Mesenchymal stem cell (in vitro differentiated cells and primary cell): Measurements from ENCODE around the gene DCTN1.

Experiments used
- DNase-seq: peaks from one replicate; pipeline ENCODE4 v3.0.0-alpha.2; 2013
- H2AFZ ChIP-seq: one replicate; pipeline ENCODE4 v1.6.1; 2013; ENCODE audit warnings: low read depth, mild to moderate bottlenecking, control low read depth, inconsistent platforms, low read length, moderate library complexity
- H2AK5ac ChIP-seq: 2 replicates; pipeline ENCODE4 v1.6.1; 2013; ENCODE audit warnings: low read length, moderate library complexity, mild to moderate bottlenecking, inconsistent platforms; ENCODE audit not compliant: severe bottlenecking
- H2BK120ac ChIP-seq: one replicate; pipeline ENCODE4 v1.6.1; 2013; ENCODE audit warnings: low read depth, mild to moderate bottlenecking, inconsistent platforms, low read length, moderate library complexity
- H2BK12ac ChIP-seq, 2 experiments: one replicate each; pipeline ENCODE4 v1.6.1; 2013; ENCODE audit warnings: inconsistent platforms in 2 of 2, low read length in 2 of 2, mild to moderate bottlenecking in 2 of 2, moderate library complexity in 2 of 2, control low read depth in 1 of 2
- H2BK15ac ChIP-seq: one replicate; pipeline ENCODE4 v1.6.1; 2013; ENCODE audit warnings: mild to moderate bottlenecking, low read depth, inconsistent platforms; ENCODE audit not compliant: poor library complexity, severe bottlenecking
- H2BK5ac ChIP-seq: 2 replicates; pipeline ENCODE4 v1.6.1; 2013; ENCODE audit warnings: low read depth, mild to moderate bottlenecking, low read length, control low read depth, inconsistent platforms; ENCODE audit not compliant: poor library complexity, severe bottlenecking
- H3K14ac ChIP-seq, 2 experiments: one replicate each; pipeline ENCODE4 v1.6.1; 2013; ENCODE audit warnings: inconsistent platforms in 2 of 2, low read length in 2 of 2, control low read depth in 1 of 2, mild to moderate bottlenecking in 1 of 2, moderate library complexity in 1 of 2
- H3K18ac ChIP-seq, 2 experiments: one replicate each; pipeline ENCODE4 v1.6.1; 2013; ENCODE audit warnings: inconsistent platforms in 2 of 2, low read length in 2 of 2, control low read depth in 1 of 2, low read depth in 1 of 2, mild to moderate bottlenecking in 1 of 2
- H3K23ac ChIP-seq, 2 experiments: one replicate each; pipeline ENCODE4 v1.6.1; 2013; ENCODE audit warnings: inconsistent platforms in 2 of 2, low read length in 2 of 2, mild to moderate bottlenecking in 2 of 2, moderate library complexity in 2 of 2, control low read depth in 1 of 2
- H3K27ac ChIP-seq: 2 replicates; pipeline ENCODE4 v1.5.1; 2013; ENCODE audit warnings: mild to moderate bottlenecking, moderate library complexity, low read length, control low read depth, inconsistent platforms; ENCODE audit not compliant: poor library complexity, severe bottlenecking
- H3K27me3 ChIP-seq, 2 experiments: 2 replicates each; pipeline versions ENCODE4 v1.6.1 to v1.7.0; 2013; ENCODE audit warnings: low read length in 2 of 2, mild to moderate bottlenecking in 2 of 2, moderate library complexity in 2 of 2, control low read depth in 1 of 2, inconsistent platforms in 1 of 2; ENCODE audit not compliant: control insufficient read depth in 1 of 2, insufficient read depth in 1 of 2
- H3K36me3 ChIP-seq, 2 experiments: 2 replicates each; pipeline versions ENCODE4 v1.6.1 to v1.7.0; 2013; ENCODE audit warnings: low read length in 2 of 2, control low read depth in 1 of 2, inconsistent platforms in 1 of 2, low read depth in 1 of 2, mild to moderate bottlenecking in 1 of 2; ENCODE audit not compliant: insufficient read depth in 2 of 2, control insufficient read depth in 1 of 2
- H3K4ac ChIP-seq, 2 experiments: one replicate each; pipeline ENCODE4 v1.6.1; 2013; ENCODE audit warnings: inconsistent platforms in 2 of 2, low read length in 2 of 2, mild to moderate bottlenecking in 2 of 2, moderate library complexity in 2 of 2, control low read depth in 1 of 2, low read depth in 1 of 2
- H3K4me1 ChIP-seq: 2 replicates; pipeline ENCODE4 v1.6.1; 2013; ENCODE audit warnings: low read depth, low read length, control low read depth; ENCODE audit not compliant: control insufficient read depth, insufficient read depth
- H3K4me2 ChIP-seq: 2 replicates; pipeline ENCODE4 v1.6.1; 2013; ENCODE audit warnings: low read length, mild to moderate bottlenecking, inconsistent platforms; ENCODE audit not compliant: poor library complexity, severe bottlenecking
- H3K4me3 ChIP-seq, 2 experiments: 2 replicates each; pipeline versions ENCODE4 v1.5.1 to v1.7.0; 2013; ENCODE audit warnings: low read length in 2 of 2, mild to moderate bottlenecking in 2 of 2, control low read depth in 1 of 2, low read depth in 1 of 2; ENCODE audit not compliant: insufficient read depth in 1 of 2
- H3K79me1 ChIP-seq: replicated peaks from 2 replicates; pipeline ENCODE4 v1.6.1; 2013; ENCODE audit warnings: mild to moderate bottlenecking, control low read depth, low read length, inconsistent platforms; ENCODE audit not compliant: poor library complexity, severe bottlenecking
- H3K9ac ChIP-seq: 2 replicates; pipeline ENCODE4 v1.7.0; 2013; ENCODE audit warnings: mild to moderate bottlenecking, low read length, moderate library complexity
- H3K9me3 ChIP-seq: 2 replicates; pipeline ENCODE4 v1.7.0; 2013; ENCODE audit warnings: mild to moderate bottlenecking, low read length; ENCODE audit not compliant: control insufficient read depth
- H4K8ac ChIP-seq: one replicate; pipeline ENCODE4 v1.6.1; 2013; ENCODE audit warnings: inconsistent platforms, mild to moderate bottlenecking, low read length, moderate library complexity
- H4K91ac ChIP-seq: one replicate; pipeline ENCODE4 v1.6.1; 2013; ENCODE audit warnings: mild to moderate bottlenecking, low read length, inconsistent platforms
- WGBS: methylation state at CpG from one replicate; pipeline ENCODE4 v1.1.7; 2013; ENCODE audit warnings: mixed read lengths; 5-methylcytosine and 5-hydroxymethylcytosine counted together

Gene DCTN1

GRCh38 chr2:74415762-74416395 lies 35.8 kb upstream of the DCTN1 start:
- Histone ChIP-seq H3K4me1 (peaks cover 4% of the 10 kb centered on the region), H3K36me3 (peaks cover 0 to 4% of the 10 kb centered on the region in 2 experiments), H3K27ac (no peak overlapping the region), H2BK5ac (no peak overlapping the region), H4K91ac (no peak overlapping the region), H3K4ac (no peak overlapping the region), H3K9me3 (no peaks in the 10 kb centered on the region), H3K18ac (no peak overlapping the region), H4K8ac (no peak overlapping the region), H3K9ac (peak overlapping the region; percentile 90), H3K4me2 (no peak overlapping the region), H2BK120ac (no peak overlapping the region), H2AK5ac (no peak overlapping the region), H3K4me3 (peak overlapping the region in 1 of 2 experiments; percentile 83), H2BK15ac (no peak overlapping the region), H3K14ac (no peak overlapping the region), H3K27me3 (no peaks in the 10 kb centered on the region), H2AFZ (no peak overlapping the region), H3K79me1 (no peaks in the 10 kb centered on the region), H3K23ac (no peak overlapping the region), H2BK12ac (no peak overlapping the region)
- DNase-seq = no peak
- 89% methylated on average over 34 of the region's 35 CpGs for WGBS

GRCh38 chr2:74414881-74415761 lies 35.0 kb upstream of the DCTN1 start:
- Histone ChIP-seq H2BK12ac (no peak overlapping the region), H3K4me1 (peaks cover 2% of the 10 kb centered on the region), H3K4me2 (no peak overlapping the region), H3K4ac (no peak overlapping the region), H3K27ac (no peak overlapping the region), H3K9me3 (no peaks in the 10 kb centered on the region), H4K91ac (no peak overlapping the region), H3K9ac (peak overlapping the region; percentile 90), H2AK5ac (no peak overlapping the region), H2BK15ac (no peak overlapping the region), H3K36me3 (peaks cover 0 to 4% of the 10 kb centered on the region in 2 experiments), H3K4me3 (peak overlapping the region in 1 of 2 experiments; percentile 83), H2BK5ac (no peak overlapping the region), H3K27me3 (no peaks in the 10 kb centered on the region), H3K18ac (no peak overlapping the region), H3K23ac (no peak overlapping the region), H4K8ac (no peak overlapping the region), H3K79me1 (no peaks in the 10 kb centered on the region), H2BK120ac (no peak overlapping the region), H3K14ac (no peak overlapping the region), H2AFZ (no peak overlapping the region)
- no peak for DNase-seq
- WGBS = 92% methylated on average over 66 of the region's 66 CpGs

- Histone ChIP-seq H3K27ac (no peak overlapping the region), H2BK12ac (no peak overlapping the region), H3K4me2 (no peak overlapping the region), H3K27me3 (no peaks in the 10 kb centered on the region), H3K9me3 (no peaks in the 10 kb centered on the region), H2BK15ac (no peak overlapping the region), H4K8ac (no peak overlapping the region), H3K9ac (peak overlapping the region; percentile 90), H3K36me3 (peaks cover 0 to 4% of the 10 kb centered on the region in 2 experiments), H2BK120ac (no peak overlapping the region), H3K14ac (no peak overlapping the region), H4K91ac (no peak overlapping the region), H2AFZ (no peak overlapping the region), H2BK5ac (no peak overlapping the region), H2AK5ac (no peak overlapping the region), H3K4me3 (peak overlapping the region in 1 of 2 experiments; percentile 83), H3K79me1 (no peaks in the 10 kb centered on the region), H3K23ac (no peak overlapping the region), H3K18ac (no peak overlapping the region), H3K4ac (no peak overlapping the region), H3K4me1 (peaks cover 2% of the 10 kb centered on the region)
- DNase-seq = no peak
- WGBS = 84% methylated on average over 19 of the region's 19 CpGs
Measured at GRCh38 chr2:74414441-74414840, 34.3 kb upstream of the DCTN1 start.

DNA sequence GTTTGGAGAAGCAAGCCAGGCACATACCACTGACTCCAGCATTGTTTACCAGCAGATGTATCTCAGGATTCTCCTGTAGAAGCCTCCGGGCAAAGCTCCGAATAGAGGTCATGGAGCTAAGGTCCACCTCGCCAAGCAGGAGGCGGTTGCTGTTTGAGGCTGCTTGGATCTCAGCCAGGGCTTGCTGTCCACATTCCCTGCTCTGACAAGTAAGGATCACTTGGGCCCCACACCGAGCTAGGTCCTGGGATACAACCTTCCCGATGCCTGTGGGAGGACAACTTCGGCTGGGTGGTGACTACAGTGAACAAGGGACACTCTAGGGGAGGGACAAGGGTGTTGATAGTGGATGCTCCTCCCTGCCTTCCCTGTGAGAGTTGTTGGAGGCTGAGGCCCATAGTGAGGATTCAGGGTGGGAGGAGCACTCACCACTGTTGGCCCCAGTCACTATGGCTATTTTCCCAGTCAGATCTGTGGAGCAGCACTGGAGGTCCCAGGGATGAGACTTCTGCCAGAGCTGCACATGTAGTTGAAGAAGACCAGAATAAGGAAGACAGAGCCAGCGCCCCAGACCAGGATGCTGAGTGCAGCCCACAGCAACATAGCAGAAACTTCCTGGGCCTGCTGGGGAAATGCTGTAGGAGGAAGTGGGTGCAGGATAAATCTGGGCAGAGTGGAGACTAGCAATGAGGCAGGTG lies 33.0 kb upstream of the DCTN1 start:
- Histone ChIP-seq H3K4me1 (no peaks in the 10 kb centered on the region), H3K4me3 (no peak overlapping the region), H3K27ac (no peak overlapping the region), H3K14ac (no peak overlapping the region), H3K79me1 (no peaks in the 10 kb centered on the region), H3K23ac (no peak overlapping the region), H4K91ac (peak overlapping the region; percentile 5), H2AFZ (no peak overlapping the region), H2BK5ac (no peak overlapping the region), H3K9ac (no peak overlapping the region), H3K27me3 (no peaks in the 10 kb centered on the region), H2AK5ac (no peak overlapping the region), H4K8ac (no peak overlapping the region), H3K9me3 (no peaks in the 10 kb centered on the region), H3K18ac (no peak overlapping the region), H2BK120ac (no peak overlapping the region), H2BK15ac (no peak overlapping the region), H3K36me3 (peaks cover 0 to 4% of the 10 kb centered on the region in 2 experiments), H3K4me2 (no peak overlapping the region), H2BK12ac (no peak overlapping the region), H3K4ac (no peak overlapping the region)
- 85% methylated on average over 8 of the region's 8 CpGs for WGBS
- no peak for DNase-seq
